22Rv1 (cell line): ENCODE results near the gene ALPG.
"Not testable (repeated sequence)": the region's sequence is repeated elsewhere in the genome, so short reads cannot be mapped to it uniquely, and the experiment has no call there.

Experiments used
- H3K27ac ChIP-seq: fragments of 450-650 bp; 2 replicates; pipeline ENCODE4 v1.5.1; 2017
- ZFX ChIP-seq: fragments of 450-650 bp; IDR thresholded peaks from 2 replicates; pipeline ENCODE4 v1.6.1; 2017; ENCODE audit warnings: antibody characterized with exemption, borderline replicate concordance
- TF ChIP-seq, protein P1 (sequence below): fragments of 450-650 bp; IDR thresholded peaks from 2 replicates; pipeline ENCODE4 v1.5.1; 2017; ENCODE audit warnings: mild to moderate bottlenecking

ALPG gene

DNA sequence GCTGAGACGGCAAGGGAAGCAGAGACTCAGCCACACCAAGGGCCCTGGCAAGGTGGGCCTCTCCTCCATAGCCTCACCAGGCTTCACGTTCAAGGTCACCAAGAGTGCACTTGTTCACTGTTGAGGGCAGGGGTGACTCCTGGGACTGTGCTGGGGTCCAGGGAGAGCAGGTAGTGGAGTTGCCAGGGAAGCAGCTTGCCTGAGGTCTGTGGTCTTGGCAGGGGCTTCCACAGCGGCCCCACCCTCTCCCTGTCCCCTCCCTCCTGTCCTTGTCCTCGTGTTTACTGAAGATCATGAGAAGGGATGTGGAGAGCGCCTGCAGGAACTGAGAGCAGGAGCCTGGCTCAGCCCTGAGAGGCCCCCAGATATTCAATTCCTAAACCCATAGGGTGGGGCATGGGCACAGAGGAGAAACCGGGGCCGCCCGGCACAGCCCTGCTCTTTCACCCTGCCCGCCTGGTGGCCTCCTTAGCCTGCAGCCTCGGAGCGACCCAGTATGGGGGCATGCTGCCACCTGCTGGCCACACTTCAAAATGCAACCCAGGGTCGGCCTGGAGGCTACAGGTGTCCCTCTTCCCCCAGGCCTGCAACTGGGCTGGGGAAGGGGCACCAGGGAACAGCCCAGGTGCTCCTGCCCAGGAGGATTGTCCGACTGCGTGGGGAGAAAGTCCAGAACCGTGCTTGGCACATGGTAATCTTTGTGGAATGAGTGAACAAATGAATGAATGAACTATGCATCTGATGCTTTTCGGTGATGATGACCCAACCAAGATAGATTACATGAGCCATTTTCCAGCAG lies 33.8 kb downstream of the ALPG start:
- TF ChIP-seq, protein P1, sequence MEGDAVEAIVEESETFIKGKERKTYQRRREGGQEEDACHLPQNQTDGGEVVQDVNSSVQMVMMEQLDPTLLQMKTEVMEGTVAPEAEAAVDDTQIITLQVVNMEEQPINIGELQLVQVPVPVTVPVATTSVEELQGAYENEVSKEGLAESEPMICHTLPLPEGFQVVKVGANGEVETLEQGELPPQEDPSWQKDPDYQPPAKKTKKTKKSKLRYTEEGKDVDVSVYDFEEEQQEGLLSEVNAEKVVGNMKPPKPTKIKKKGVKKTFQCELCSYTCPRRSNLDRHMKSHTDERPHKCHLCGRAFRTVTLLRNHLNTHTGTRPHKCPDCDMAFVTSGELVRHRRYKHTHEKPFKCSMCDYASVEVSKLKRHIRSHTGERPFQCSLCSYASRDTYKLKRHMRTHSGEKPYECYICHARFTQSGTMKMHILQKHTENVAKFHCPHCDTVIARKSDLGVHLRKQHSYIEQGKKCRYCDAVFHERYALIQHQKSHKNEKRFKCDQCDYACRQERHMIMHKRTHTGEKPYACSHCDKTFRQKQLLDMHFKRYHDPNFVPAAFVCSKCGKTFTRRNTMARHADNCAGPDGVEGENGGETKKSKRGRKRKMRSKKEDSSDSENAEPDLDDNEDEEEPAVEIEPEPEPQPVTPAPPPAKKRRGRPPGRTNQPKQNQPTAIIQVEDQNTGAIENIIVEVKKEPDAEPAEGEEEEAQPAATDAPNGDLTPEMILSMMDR, result peak; percentile 89
- H3K27ac ChIP-seq, result not testable (repeated sequence)

DNA sequence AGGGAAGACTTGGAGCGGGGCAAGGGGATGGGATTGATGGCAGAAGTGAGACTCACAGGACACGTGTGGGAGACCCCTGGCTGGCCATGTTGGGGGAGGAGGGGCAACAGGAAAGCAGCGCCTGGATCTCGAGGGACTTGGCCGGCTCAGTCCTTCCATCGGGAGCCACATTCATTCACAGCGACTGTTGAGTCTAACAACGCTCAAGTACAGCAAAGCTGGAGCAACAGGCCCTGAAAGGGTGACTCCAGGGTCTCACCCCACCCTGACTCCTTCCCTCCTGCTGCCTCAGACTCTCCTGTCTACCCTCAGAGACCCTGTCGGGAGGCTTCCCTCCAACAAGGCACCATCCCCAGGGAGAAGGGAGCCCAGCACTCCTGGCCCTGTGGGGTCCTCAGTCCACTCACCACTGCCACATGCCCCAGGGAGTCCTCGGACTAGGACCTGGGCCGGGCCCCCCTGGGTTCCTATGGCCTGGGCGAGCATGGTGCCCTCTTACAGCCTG lies 34.6 kb downstream of the ALPG start:
- TF ChIP-seq, protein P1, result no peak
- H3K27ac ChIP-seq, result no peak overlapping the region

DNA sequence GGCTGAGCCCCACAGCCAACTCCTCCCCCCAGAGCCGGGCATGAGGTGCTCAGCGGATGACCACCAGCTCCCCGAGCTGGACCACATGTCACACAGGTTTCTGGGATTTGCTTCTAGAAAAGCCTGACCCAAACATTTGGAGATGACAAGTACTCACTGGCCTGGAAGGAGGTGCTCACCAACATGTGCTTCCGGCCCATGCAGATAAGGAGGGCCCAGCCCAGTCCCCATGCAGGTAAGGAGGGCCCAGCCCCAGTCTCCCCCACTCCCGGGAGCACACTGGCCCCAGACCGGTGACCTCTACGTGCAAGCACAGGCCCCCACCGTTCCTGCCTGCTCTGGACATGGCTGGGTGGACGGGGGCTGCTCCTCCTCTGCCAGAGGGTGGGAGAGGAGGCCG lies 35.3 kb downstream of the ALPG start:
- H3K27ac ChIP-seq, result not testable (repeated sequence)

DNA sequence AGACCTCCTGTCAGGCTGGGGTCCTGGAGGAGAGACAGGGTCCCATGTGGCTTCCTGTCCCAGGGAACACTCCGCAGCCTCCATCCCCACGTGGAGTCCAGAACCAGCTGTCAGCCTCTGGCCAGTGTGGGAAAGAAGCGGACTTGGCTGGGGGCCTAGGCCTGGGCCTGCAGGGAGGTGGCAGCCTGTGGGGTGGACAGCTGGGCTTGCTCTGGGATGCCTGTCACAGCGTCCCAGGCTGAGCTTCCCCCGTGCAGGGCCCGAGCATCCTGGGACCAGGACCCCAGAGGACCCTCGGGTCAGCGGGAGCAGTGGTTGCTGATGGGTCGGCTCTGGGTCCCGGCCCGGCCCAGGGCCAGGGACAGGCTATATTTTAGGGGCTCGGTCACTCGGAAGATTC lies 35.8 kb downstream of the ALPG start:
- not testable (repeated sequence) for H3K27ac ChIP-seq

DNA sequence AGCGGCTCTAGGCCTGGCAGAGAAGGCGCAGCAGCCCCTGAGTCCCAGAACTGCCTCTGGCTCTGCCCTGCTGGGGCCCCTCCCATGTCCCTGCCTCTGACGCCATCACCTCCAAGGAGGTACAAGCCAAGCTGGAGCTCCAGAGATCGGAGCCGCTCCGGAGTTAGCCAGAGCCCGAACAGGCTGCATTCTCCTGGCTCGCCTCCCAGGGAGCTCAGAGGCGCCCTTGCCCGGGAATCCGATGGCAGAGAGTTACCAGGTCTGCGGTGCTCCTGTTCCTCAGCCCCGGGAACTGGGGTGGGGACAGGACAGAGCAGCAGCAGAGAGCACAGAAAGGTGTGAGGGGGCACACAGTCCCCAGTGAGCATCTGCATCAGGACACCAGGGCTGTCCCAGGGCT lies 36.4 kb downstream of the ALPG start:
- H3K27ac ChIP-seq, result not testable (repeated sequence)

DNA sequence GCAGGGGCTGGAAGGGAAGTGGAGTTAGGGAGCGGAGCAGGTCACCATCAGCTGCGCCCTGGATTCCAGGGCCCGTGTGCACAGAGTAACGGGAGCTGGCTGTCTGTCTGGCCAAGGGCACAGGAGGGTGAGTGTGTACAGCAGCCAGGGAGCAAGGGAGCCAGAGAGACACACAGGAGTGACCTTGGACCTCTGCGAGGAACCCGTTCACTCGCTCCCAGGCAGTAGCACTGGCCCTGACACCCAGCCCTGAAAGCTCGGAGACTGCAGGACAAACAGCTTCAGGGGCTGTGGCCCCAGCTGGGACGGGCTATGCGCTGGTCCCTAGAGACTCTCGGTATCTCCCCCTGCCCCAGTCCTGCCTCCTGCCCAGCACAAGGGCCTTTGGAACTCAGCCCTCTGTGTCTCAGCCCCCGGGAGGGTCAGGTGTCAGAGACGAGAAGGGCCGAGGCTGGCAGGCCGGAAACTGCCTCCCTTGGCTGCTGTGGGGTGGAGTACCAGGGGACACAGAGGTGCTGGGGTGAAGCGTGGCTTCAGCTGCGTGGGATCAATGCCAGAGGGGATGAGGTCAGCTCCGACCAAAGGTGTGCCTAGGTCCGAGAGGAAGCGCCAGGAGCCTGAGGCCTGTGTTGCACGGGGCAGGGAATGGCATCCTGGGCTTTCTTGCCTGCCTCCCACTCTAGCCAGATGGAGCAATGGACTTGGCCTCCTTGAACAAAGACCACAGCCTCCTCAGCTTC lies 37.2 kb downstream of the ALPG start:
- H3K27ac ChIP-seq, result not testable (repeated sequence)

DNA sequence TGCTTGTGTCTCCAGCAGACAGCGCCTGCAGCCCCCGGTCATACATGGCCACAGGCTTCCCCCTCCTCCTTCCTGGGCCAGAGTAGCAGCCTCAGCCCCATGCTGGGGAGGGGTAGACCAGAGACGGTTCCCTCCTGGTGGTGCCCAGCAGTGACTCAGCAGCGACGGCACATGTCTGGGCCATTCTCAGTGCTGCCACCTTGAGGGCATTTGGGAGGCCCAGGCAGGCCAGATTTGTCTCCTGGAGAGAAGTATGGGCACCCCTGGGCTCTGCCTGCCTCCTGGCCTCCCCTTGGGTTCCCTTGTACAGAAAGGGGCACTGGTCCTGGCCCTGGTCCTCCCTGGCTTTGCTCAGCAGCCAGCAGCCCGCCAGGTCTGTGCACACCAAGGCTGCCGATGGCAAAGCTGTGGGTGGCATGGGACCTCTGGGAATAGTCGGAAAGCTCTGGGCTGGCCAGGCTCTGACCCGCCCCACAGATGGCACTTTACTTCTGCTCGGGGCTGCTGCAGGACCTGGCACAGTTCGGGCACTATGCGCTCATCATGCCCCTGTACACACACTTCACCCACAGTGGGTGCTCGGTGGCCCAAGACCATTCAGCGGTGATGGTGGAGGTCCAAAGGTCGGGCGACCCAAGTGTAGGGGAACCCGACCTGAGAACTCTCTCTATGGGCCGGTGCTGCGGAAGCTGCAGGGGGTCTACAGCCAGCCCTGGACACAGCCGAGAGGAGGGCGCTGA lies 37.9 kb downstream of the ALPG start:
- no peak overlapping the region for H3K27ac ChIP-seq

DNA sequence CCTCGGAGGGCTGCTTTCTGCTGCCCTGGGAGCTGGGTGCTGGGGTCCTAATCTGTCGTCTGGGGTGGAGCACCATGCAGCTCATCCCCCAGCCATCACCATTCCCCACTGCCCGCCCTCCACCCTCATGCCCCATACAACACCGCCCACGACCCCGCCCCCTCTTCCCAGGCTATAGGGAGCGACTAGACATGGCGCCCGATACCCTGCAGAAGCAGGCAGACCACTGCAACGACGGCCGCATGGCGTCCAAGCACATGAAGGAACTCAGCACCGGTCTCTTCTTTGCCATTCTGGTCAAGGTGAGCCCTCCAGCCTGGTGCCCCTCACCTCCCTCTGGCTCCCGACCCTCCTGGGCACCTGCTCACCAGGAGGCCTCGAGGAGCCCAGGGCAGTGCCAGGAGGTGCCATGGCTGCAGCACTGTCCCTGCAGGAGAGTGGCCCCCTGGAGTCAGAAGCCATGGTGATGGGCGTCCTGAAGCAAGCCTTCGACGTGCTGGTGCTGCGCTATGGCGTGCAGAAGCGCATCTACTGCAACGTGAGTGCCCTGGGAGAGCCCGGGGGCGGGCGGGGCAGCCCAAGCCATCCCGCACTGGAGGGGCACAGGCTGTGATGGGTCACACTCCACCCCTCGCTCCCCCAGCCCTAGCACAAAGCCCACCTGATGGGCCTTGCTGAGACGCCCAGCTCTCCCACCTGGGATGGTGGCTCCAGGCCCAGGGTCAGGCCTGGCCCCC lies 38.7 kb downstream of the ALPG start:
- H3K27ac ChIP-seq, result not testable (repeated sequence)

More for the DNA sequence above, 37.9 kb downstream of the ALPG start:
- TF ChIP-seq, protein P1, result peak; percentile 78
- TF ChIP-seq ZFX, result no peak

DNA sequence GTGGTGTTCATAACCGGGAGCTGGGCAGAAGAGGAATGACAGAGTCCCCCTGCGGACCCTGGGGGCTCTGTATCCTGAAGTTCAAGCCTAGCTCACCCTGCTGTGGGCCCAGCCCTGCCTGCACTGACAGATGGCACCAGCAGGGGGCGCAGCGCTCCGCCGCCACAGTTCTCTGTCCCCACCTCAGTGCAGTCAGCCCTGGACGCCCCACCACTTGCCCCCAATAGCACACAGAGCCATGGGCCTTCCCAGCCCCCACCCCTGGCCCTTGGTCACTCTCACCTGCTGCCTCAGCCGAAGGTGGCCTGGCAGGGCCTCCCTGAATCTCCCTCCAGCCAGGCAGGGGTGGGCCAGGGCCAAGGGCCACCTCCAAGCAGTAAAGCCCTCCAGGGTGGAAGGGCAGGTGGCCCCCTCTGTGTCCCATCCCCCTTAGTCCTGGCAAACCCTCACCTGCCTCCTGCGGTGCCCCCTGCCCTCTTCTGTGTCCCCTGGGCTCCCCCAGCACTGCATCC lies 39.7 kb downstream of the ALPG start:
- TF ChIP-seq, protein P1, result peak; percentile 62
- not testable (repeated sequence) for H3K27ac ChIP-seq
